DOHH2 (cell line): ENCODE results near the gene EFL1.

Source experiments
- CTCF ChIP-seq: fragments of 200-600 bp; sonication (generic); IDR thresholded peaks from one replicate; pipeline ENCODE4 v1.5.1; 2014; ENCODE audit warnings: antibody characterized with exemption, mild to moderate bottlenecking, low read depth, low read length; ENCODE audit not compliant: poor library complexity, severe bottlenecking
- EZH2phosphoT487 ChIP-seq: fragments of 200-600 bp; sonication (generic); IDR thresholded peaks from 2 replicates; pipeline ENCODE4 v1.6.1; 2017; ENCODE audit warnings: borderline replicate concordance, mild to moderate bottlenecking, antibody characterized with exemption, low read length, moderate library complexity, mixed read lengths

GRCh38 chr15:82095803-82096202, 166.7 kb downstream of the EFL1 start:
- TF ChIP-seq CTCF (no peak), EZH2phosphoT487 (no peak)
